K562 (cell line): ENCODE results near the gene CMTM8. TPM values are rescaled to one million over a fixed set of nuclear protein-coding genes. Genes with fewer than 3 reads are reported as not detected.
A peak's percentile ranks its signal among the peaks of the same experiment; 100 is the strongest.

Source experiments
- RFX1 ChIP-seq: fragments of 450-650 bp; IDR thresholded peaks from 2 replicates; pipeline ENCODE4 v1.6.1; 2016; ENCODE audit warnings: mild to moderate bottlenecking, moderate library complexity
- STAT5A ChIP-seq: IDR thresholded peaks from 2 replicates; pipeline ENCODE4 v1.6.1; 2012; ENCODE audit warnings: low read length, inconsistent platforms, borderline replicate concordance
- TAF1 ChIP-seq: IDR thresholded peaks from 2 replicates; pipeline ENCODE4 v1.6.1; 2011; ENCODE audit warnings: mild to moderate bottlenecking, low read length, moderate library complexity; ENCODE audit not compliant: insufficient read depth, control insufficient read depth, severe bottlenecking; ENCODE audit errors: extremely low read depth
- ZNF318 ChIP-seq, 2 experiments: fragments of 450-650 bp; IDR thresholded peaks; 2 replicates each; pipeline ENCODE4 v1.6.1; 2016; ENCODE audit warnings: mild to moderate bottlenecking in 2 of 2, borderline replicate concordance in 1 of 2, low read depth in 1 of 2, moderate library complexity in 1 of 2
- polyA plus RNA-seq, 8 experiments: library from polyadenylated mRNA; depleted of rRNA in 4 of 8; stranded (reverse) in 5 of 8; unstranded in 3 of 8; fragments of >200 nt; fragmentation: Nextera tagmentation in 2 of 8; fragmentation: Illumina TruSeq in 1 of 8; extraction: Ambion mirVana in 2 of 8; extraction: Trizol in 1 of 8; gene quantifications; 2 replicates each; pipeline versions ENCODE4 v1.2.1 to v1.2.3, GENCODE V29; 2011 to 2014; ENCODE audit warnings: inconsistent platforms in 1 of 8, missing spikeins in 1 of 8
- total RNA-seq, 7 experiments: library from RNA; depleted of rRNA in 6 of 7; stranded (reverse); fragments of >200 nt in 6 of 7; fragmentation: Illumina TruSeq in 2 of 7; extraction: Trizol in 2 of 7; gene quantifications; 2 replicates each; pipeline versions ENCODE4 v1.2.1 to v1.2.3, GENCODE V29; 2011 to 2021; ENCODE audit warnings: low replicate concordance in 1 of 7

Gene CMTM8
- total and polyA plus RNA-seq, 9 of the 15 experiments (the other 6 are each of a cell fraction or from before 2014, with no cell fraction given): not detected

GRCh38 chr3:32384938-32385337 lies 146.5 kb downstream of the CMTM8 start (continued):
- TF ChIP-seq ZNF318 (IDR thresholded peaks at IDR 0.05; ENCODE audit: borderline replicate concordance in 1 of 2, low read depth in 1 of 2): no peak
- no peak for TF ChIP-seq STAT5A
- TF ChIP-seq TAF1: no peak
- TF ChIP-seq RFX1: peak; percentile 93
